HepG2 (cell line): ENCODE data around the gene PHTF1.

Experiments used
- FOSL1 ChIP-seq: sonication (generic); formaldehyde crosslinking; IDR thresholded peaks from 2 replicates; pipeline ENCODE4 v1.9.0; 2021; ENCODE audit warnings: missing genetic modification reagents, borderline replicate concordance
- JUND ChIP-seq: sonication (generic); formaldehyde crosslinking; IDR thresholded peaks from 2 replicates; pipeline ENCODE4 v1.8.0; 2022; ENCODE audit warnings: mild to moderate bottlenecking, missing genetic modification reagents
- MAFF ChIP-seq: IDR thresholded peaks from 2 replicates; pipeline ENCODE4 v1.6.1; 2011; ENCODE audit warnings: low read depth, low read length, improper control_type of control experiment
- MAZ ChIP-seq, 2 experiments: sonication (generic) in 1 of 2; formaldehyde crosslinking in 1 of 2; IDR thresholded peaks; 2 replicates each; pipeline versions ENCODE4 v1.5.0 to v1.6.1; 2012 to 2020; ENCODE audit warnings: low read depth in 2 of 2, mild to moderate bottlenecking in 2 of 2, borderline replicate concordance in 1 of 2, improper control_type of control experiment in 1 of 2, low read length in 1 of 2, missing genetic modification reagents in 1 of 2, moderate library complexity in 1 of 2
- MED13 ChIP-seq: sonication (generic); formaldehyde crosslinking; IDR thresholded peaks from 2 replicates; pipeline ENCODE4 v1.5.0; 2020; ENCODE audit warnings: missing genetic modification reagents
- POLR2AphosphoS5 ChIP-seq: IDR thresholded peaks from 2 replicates; pipeline ENCODE4 v1.6.1; 2012; ENCODE audit warnings: low read depth, low read length
- YY1 ChIP-seq: IDR thresholded peaks from 2 replicates; pipeline ENCODE4 v1.6.1; 2011; ENCODE audit warnings: low read length, low read depth, moderate library complexity, mild to moderate bottlenecking; ENCODE audit not compliant: insufficient read depth, insufficient replicate concordance
- ZNF770 ChIP-seq: sonication (generic); formaldehyde crosslinking; IDR thresholded peaks from 2 replicates; pipeline ENCODE4 v1.5.0; 2020; ENCODE audit warnings: mild to moderate bottlenecking, missing genetic modification reagents
- ZNF781 ChIP-seq: sonication (generic); formaldehyde crosslinking; IDR thresholded peaks from 2 replicates; pipeline ENCODE4 v1.5.1; 2020; ENCODE audit warnings: borderline replicate concordance, mild to moderate bottlenecking, missing genetic modification reagents; ENCODE audit errors: not compliant biosample characterization
- TF ChIP-seq, protein P1 (sequence below): sonication (generic); formaldehyde crosslinking; IDR thresholded peaks from 2 replicates; pipeline ENCODE4 v1.8.1; 2023; ENCODE audit warnings: mild to moderate bottlenecking, moderate library complexity, missing genetic modification reagents
- TF ChIP-seq, protein P2 (sequence below): sonication (generic); formaldehyde crosslinking; IDR thresholded peaks from 2 replicates; pipeline ENCODE4 v1.9.0; 2021; ENCODE audit warnings: missing genetic modification reagents, borderline replicate concordance
- TF ChIP-seq, protein P3 (sequence below): sonication (generic); formaldehyde crosslinking; IDR thresholded peaks from 2 replicates; pipeline ENCODE4 v1.5.0; 2020; ENCODE audit warnings: mild to moderate bottlenecking, missing genetic modification reagents, moderate library complexity
- TF ChIP-seq, protein P4 (sequence below), 2 experiments: IDR thresholded peaks; 2 replicates each; pipeline ENCODE4 v1.6.1; 2011 to 2012; ENCODE audit warnings: low read length in 2 of 2, borderline replicate concordance in 1 of 2, low read depth in 1 of 2, mild to moderate bottlenecking in 1 of 2, moderate library complexity in 1 of 2
- TF ChIP-seq, protein P5 (sequence below): IDR thresholded peaks from 2 replicates; pipeline ENCODE4 v1.6.1; 2016; ENCODE audit warnings: low read depth, control low read depth

DNA sequence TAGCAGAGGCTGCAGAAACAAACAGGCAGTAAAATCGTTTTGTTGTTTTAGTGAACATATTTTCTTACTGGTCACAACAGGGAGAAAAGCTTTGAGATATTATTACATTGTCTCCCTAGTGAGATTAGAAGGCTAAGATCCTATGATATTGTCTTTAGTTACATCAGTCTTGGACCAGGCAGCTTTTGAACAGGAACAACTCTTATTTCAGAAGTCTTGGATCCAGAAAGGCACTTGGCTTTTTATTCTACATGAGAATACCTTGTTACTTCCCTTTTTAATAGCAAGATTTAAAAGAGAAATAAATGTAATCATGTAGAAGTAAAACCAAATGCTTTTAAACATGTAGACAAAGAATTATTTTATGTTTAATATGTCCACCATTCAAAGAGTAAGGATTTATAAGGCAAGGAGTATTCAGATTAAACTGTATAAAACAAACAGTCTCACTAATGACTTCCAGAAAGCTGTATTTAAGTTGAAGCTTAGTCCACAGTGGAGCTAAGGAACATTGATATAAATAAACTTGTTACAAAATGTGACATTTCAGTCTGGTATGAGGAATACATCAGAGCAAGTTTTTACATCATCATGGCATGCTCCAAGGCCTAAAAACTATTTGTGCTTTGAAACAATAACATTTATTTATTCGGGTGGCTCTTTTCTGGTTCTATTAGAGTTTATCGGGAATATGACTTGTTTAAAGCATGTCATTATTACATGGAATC is 72.2 kb downstream of the PHTF1 start:
- TF ChIP-seq ZNF781 (CRISPR knock-in tag) = no peak
- no peak for TF ChIP-seq JUND (CRISPR knock-in tag)
- TF ChIP-seq, protein P1, sequence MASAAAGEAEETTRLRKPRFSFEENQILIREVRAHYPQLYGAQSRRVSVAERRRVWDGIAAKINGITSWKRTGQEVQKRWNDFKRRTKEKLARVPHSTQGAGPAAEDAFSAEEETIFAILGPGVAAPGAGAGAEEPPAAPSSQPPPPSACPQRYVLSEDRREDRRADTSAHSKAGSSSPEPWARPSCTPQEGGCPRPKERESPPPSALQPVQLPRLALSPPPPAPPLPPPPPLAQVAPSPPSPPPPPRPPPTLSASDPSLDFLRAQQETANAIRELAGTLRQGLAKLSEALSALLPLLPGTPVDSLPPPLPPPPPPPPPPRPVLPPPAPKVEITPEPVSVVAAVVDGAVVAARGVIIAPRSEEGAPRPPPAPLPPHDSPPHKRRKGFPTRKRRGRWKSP = no peak
- TF ChIP-seq, protein P2, sequence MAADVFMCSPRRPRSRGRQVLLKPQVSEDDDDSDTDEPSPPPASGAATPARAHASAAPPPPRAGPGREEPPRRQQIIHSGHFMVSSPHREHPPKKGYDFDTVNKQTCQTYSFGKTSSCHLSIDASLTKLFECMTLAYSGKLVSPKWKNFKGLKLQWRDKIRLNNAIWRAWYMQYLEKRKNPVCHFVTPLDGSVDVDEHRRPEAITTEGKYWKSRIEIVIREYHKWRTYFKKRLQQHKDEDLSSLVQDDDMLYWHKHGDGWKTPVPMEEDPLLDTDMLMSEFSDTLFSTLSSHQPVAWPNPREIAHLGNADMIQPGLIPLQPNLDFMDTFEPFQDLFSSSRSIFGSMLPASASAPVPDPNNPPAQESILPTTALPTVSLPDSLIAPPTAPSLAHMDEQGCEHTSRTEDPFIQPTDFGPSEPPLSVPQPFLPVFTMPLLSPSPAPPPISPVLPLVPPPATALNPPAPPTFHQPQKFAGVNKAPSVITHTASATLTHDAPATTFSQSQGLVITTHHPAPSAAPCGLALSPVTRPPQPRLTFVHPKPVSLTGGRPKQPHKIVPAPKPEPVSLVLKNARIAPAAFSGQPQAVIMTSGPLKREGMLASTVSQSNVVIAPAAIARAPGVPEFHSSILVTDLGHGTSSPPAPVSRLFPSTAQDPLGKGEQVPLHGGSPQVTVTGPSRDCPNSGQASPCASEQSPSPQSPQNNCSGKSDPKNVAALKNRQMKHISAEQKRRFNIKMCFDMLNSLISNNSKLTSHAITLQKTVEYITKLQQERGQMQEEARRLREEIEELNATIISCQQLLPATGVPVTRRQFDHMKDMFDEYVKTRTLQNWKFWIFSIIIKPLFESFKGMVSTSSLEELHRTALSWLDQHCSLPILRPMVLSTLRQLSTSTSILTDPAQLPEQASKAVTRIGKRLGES (CRISPR knock-in tag) = no peak
- no peak for TF ChIP-seq MAFF
- TF ChIP-seq, protein P3, sequence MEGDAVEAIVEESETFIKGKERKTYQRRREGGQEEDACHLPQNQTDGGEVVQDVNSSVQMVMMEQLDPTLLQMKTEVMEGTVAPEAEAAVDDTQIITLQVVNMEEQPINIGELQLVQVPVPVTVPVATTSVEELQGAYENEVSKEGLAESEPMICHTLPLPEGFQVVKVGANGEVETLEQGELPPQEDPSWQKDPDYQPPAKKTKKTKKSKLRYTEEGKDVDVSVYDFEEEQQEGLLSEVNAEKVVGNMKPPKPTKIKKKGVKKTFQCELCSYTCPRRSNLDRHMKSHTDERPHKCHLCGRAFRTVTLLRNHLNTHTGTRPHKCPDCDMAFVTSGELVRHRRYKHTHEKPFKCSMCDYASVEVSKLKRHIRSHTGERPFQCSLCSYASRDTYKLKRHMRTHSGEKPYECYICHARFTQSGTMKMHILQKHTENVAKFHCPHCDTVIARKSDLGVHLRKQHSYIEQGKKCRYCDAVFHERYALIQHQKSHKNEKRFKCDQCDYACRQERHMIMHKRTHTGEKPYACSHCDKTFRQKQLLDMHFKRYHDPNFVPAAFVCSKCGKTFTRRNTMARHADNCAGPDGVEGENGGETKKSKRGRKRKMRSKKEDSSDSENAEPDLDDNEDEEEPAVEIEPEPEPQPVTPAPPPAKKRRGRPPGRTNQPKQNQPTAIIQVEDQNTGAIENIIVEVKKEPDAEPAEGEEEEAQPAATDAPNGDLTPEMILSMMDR = no peak
- TF ChIP-seq, protein P4, sequence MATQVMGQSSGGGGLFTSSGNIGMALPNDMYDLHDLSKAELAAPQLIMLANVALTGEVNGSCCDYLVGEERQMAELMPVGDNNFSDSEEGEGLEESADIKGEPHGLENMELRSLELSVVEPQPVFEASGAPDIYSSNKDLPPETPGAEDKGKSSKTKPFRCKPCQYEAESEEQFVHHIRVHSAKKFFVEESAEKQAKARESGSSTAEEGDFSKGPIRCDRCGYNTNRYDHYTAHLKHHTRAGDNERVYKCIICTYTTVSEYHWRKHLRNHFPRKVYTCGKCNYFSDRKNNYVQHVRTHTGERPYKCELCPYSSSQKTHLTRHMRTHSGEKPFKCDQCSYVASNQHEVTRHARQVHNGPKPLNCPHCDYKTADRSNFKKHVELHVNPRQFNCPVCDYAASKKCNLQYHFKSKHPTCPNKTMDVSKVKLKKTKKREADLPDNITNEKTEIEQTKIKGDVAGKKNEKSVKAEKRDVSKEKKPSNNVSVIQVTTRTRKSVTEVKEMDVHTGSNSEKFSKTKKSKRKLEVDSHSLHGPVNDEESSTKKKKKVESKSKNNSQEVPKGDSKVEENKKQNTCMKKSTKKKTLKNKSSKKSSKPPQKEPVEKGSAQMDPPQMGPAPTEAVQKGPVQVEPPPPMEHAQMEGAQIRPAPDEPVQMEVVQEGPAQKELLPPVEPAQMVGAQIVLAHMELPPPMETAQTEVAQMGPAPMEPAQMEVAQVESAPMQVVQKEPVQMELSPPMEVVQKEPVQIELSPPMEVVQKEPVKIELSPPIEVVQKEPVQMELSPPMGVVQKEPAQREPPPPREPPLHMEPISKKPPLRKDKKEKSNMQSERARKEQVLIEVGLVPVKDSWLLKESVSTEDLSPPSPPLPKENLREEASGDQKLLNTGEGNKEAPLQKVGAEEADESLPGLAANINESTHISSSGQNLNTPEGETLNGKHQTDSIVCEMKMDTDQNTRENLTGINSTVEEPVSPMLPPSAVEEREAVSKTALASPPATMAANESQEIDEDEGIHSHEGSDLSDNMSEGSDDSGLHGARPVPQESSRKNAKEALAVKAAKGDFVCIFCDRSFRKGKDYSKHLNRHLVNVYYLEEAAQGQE (IDR thresholded peaks at IDR 0.05; ENCODE audit: borderline replicate concordance in 1 of 2, low read depth in 1 of 2, low read length in 2 of 2) = no peak
- no peak for TF ChIP-seq MAZ (IDR thresholded peaks at IDR 0.05; ENCODE audit: borderline replicate concordance, low read depth, low read length)
- no peak for TF ChIP-seq MAZ (CRISPR knock-in tag; IDR thresholded peaks at IDR 0.05; ENCODE audit: low read depth)
- no peak for TF ChIP-seq ZNF770
- TF ChIP-seq FOSL1 (CRISPR knock-in tag) = no peak
- TF ChIP-seq, protein P5, sequence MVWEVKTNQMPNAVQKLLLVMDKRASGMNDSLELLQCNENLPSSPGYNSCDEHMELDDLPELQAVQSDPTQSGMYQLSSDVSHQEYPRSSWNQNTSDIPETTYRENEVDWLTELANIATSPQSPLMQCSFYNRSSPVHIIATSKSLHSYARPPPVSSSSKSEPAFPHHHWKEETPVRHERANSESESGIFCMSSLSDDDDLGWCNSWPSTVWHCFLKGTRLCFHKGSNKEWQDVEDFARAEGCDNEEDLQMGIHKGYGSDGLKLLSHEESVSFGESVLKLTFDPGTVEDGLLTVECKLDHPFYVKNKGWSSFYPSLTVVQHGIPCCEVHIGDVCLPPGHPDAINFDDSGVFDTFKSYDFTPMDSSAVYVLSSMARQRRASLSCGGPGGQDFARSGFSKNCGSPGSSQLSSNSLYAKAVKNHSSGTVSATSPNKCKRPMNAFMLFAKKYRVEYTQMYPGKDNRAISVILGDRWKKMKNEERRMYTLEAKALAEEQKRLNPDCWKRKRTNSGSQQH (CRISPR knock-in tag) = no peak
- no peak for TF ChIP-seq MED13
- TF ChIP-seq YY1 = no peak
- no peak for TF ChIP-seq POLR2AphosphoS5
